ENCODE data around the gene SLC27A6. TPM values are rescaled to one million over a fixed set of nuclear protein-coding genes. Genes with fewer than 3 reads are reported as not detected.

The SLC27A6 gene
- total RNA-seq, 1 experiment from 2014 or later = 7.9 TPM

- Histone ChIP-seq H2AFZ (ENCODE audit: low read depth, low read length, poor library complexity, severe bottlenecking) (no peak overlapping the region), H3K4me2 (ENCODE audit: low read length) (no peak overlapping the region), H3K27ac (ENCODE audit: low read depth, low read length) (no peak overlapping the region), H3K9ac (ENCODE audit: low read length) (no peak overlapping the region), H3K79me2 (ENCODE audit: insufficient read depth, low read length) (no peaks in the 10 kb centered on the region), H4K20me1 (ENCODE audit: insufficient read depth) (no peaks in the 10 kb centered on the region), H3K9me3 (ENCODE audit: control insufficient read depth in 1 of 2, insufficient read depth in 1 of 2, low read depth in 1 of 2, low read length in 2 of 2) (no peaks in the 10 kb centered on the region), H3K4me3 (replicated peaks in 1 of 2; ENCODE audit: low read depth in 1 of 2, low read length in 2 of 2) (no peak overlapping the region), H3K4me1 (ENCODE audit: control insufficient read depth in 1 of 2, insufficient read depth in 2 of 2, low read length in 2 of 2) (no peaks in the 10 kb centered on the region), H3K27me3 (ENCODE audit: insufficient read depth, low read length) (no peaks in the 10 kb centered on the region), H3K9me2 (ENCODE audit: insufficient read depth) (no peaks in the 10 kb centered on the region), H3K36me3 (ENCODE audit: control insufficient read depth in 1 of 2, insufficient read depth in 2 of 2, low read length in 2 of 2) (no peaks in the 10 kb centered on the region)
- ChIA-PET POLR2A (no interaction called here), CTCF (no interaction called here), RAD21 (ENCODE audit: low non-redundant PET in 1 of 2, low total read pairs in 2 of 2, uncharacterized antibody in 2 of 2, unreplicated experiment in 2 of 2) (no interaction called here)
- DNase-seq (ENCODE audit: low read depth, low spot score) (no peak), ATAC-seq (no peak)
- no TSS peak for BruUV-seq (replicated peaks)
- no peak for TF ChIP-seq ELF1 (IDR thresholded peaks at IDR 0.05; ENCODE audit: borderline replicate concordance, low read depth)
- TF ChIP-seq EGR1 (IDR thresholded peaks at IDR 0.05; ENCODE audit: low read depth) = no peak
- TF ChIP-seq REST (IDR thresholded peaks at IDR 0.05; ENCODE audit: low read depth) = no peak
- no peak for TF ChIP-seq ZFX (IDR thresholded peaks at IDR 0.05)
- TF ChIP-seq CEBPB (IDR thresholded peaks at IDR 0.05; ENCODE audit: low read depth) = no peak
- TF ChIP-seq ATF3 (IDR thresholded peaks at IDR 0.05) = no peak
- no peak for TF ChIP-seq EZH2phosphoT487 (IDR thresholded peaks at IDR 0.05; ENCODE audit: borderline replicate concordance)
- TF ChIP-seq CBX3 (IDR thresholded peaks at IDR 0.05; ENCODE audit: low read depth) = no peak
- TF ChIP-seq SIN3A (IDR thresholded peaks at IDR 0.05; ENCODE audit: low read depth) = no peak
- no peak for TF ChIP-seq POLR2A (IDR thresholded peaks at IDR 0.05; ENCODE audit: borderline replicate concordance, extremely low read depth, insufficient read depth, insufficient read length)
- no peak for TF ChIP-seq ZNF274 (IDR thresholded peaks at IDR 0.05; ENCODE audit: low read depth, low read length)
- TF ChIP-seq, protein P1, sequence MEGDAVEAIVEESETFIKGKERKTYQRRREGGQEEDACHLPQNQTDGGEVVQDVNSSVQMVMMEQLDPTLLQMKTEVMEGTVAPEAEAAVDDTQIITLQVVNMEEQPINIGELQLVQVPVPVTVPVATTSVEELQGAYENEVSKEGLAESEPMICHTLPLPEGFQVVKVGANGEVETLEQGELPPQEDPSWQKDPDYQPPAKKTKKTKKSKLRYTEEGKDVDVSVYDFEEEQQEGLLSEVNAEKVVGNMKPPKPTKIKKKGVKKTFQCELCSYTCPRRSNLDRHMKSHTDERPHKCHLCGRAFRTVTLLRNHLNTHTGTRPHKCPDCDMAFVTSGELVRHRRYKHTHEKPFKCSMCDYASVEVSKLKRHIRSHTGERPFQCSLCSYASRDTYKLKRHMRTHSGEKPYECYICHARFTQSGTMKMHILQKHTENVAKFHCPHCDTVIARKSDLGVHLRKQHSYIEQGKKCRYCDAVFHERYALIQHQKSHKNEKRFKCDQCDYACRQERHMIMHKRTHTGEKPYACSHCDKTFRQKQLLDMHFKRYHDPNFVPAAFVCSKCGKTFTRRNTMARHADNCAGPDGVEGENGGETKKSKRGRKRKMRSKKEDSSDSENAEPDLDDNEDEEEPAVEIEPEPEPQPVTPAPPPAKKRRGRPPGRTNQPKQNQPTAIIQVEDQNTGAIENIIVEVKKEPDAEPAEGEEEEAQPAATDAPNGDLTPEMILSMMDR (IDR thresholded peaks at IDR 0.05 in 2 of 3, conservative IDR thresholded peaks at IDR 0.05 in 1 of 3; ENCODE audit: borderline replicate concordance in 1 of 3, insufficient read depth in 1 of 3, low read depth in 2 of 3, low read length in 2 of 3) = no peak
- no peak for TF ChIP-seq FOSL1 (IDR thresholded peaks at IDR 0.05; ENCODE audit: low read depth)
- no peak for TF ChIP-seq YY1 (IDR thresholded peaks at IDR 0.05; ENCODE audit: extremely low read depth, insufficient replicate concordance, low read depth, low read length)
- TF ChIP-seq SP1 (IDR thresholded peaks at IDR 0.05; ENCODE audit: low read depth) = no peak
- TF ChIP-seq, protein P2, sequence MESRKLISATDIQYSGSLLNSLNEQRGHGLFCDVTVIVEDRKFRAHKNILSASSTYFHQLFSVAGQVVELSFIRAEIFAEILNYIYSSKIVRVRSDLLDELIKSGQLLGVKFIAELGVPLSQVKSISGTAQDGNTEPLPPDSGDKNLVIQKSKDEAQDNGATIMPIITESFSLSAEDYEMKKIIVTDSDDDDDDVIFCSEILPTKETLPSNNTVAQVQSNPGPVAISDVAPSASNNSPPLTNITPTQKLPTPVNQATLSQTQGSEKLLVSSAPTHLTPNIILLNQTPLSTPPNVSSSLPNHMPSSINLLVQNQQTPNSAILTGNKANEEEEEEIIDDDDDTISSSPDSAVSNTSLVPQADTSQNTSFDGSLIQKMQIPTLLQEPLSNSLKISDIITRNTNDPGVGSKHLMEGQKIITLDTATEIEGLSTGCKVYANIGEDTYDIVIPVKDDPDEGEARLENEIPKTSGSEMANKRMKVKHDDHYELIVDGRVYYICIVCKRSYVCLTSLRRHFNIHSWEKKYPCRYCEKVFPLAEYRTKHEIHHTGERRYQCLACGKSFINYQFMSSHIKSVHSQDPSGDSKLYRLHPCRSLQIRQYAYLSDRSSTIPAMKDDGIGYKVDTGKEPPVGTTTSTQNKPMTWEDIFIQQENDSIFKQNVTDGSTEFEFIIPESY (IDR thresholded peaks at IDR 0.05; ENCODE audit: extremely low read depth, insufficient replicate concordance, low read length) = no peak
- intact Hi-C loops (cut with micrococcal nuclease) = no loop called here
Observed at GRCh38 chr5:128979761-128980160, 14.5 kb downstream of the SLC27A6 start.
